ENCODE data around the gene DDX10. TPM values are rescaled to one million over a fixed set of nuclear protein-coding genes. Genes with fewer than 3 reads are reported as not detected.

The DDX10 gene
- total and polyA plus RNA-seq, 3 donors from 2014 or later: 25.7 to 64.4 (median 59.2) TPM

GRCh38 chr11:108847298-108847990 is 182.6 kb downstream of the DDX10 start:
- 72 to 80% methylated on average over 3 of the region's 3 CpGs for WGBS, 2 donors
- no peak for TF ChIP-seq POLR2A (IDR thresholded peaks at IDR 0.05)
- TF ChIP-seq, protein P1, sequence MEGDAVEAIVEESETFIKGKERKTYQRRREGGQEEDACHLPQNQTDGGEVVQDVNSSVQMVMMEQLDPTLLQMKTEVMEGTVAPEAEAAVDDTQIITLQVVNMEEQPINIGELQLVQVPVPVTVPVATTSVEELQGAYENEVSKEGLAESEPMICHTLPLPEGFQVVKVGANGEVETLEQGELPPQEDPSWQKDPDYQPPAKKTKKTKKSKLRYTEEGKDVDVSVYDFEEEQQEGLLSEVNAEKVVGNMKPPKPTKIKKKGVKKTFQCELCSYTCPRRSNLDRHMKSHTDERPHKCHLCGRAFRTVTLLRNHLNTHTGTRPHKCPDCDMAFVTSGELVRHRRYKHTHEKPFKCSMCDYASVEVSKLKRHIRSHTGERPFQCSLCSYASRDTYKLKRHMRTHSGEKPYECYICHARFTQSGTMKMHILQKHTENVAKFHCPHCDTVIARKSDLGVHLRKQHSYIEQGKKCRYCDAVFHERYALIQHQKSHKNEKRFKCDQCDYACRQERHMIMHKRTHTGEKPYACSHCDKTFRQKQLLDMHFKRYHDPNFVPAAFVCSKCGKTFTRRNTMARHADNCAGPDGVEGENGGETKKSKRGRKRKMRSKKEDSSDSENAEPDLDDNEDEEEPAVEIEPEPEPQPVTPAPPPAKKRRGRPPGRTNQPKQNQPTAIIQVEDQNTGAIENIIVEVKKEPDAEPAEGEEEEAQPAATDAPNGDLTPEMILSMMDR (IDR thresholded peaks at IDR 0.05): no peak
- intact Hi-C loops (cut with DNase I; ENCODE audit: low total_unique reads): no loop called here

GRCh38 chr11:108851781-108852180 is 186.9 kb downstream of the DDX10 start:
- Histone ChIP-seq H3K9me3 (no peaks in the 10 kb centered on the region), H3K27me3 (no peaks in the 10 kb centered on the region), H3K4me3 (no peak overlapping the region), H3K36me3 (ENCODE audit: low read depth, missing control alignments) (no peaks in the 10 kb centered on the region), H3K4me1 (peaks cover 3% of the 10 kb centered on the region), H3K27ac (no peak overlapping the region)
- intact Hi-C loops (cut with DNase I; ENCODE audit: low total_unique reads): no loop called here
- TF ChIP-seq POLR2A (IDR thresholded peaks at IDR 0.05): no peak
- TF ChIP-seq, protein P1 (IDR thresholded peaks at IDR 0.05): no peak
- DNase-seq: no peak

More at GRCh38 chr11:108847298-108847990, 182.6 kb downstream of the DDX10 start:
- Histone ChIP-seq H3K4me3 (no peak overlapping the region), H3K27ac (no peak overlapping the region), H3K4me1 (no peaks in the 10 kb centered on the region), H3K36me3 (ENCODE audit: low read depth, missing control alignments) (no peaks in the 10 kb centered on the region), H3K27me3 (no peaks in the 10 kb centered on the region), H3K9me3 (no peaks in the 10 kb centered on the region)
- DNase-seq: no peak

DNA sequence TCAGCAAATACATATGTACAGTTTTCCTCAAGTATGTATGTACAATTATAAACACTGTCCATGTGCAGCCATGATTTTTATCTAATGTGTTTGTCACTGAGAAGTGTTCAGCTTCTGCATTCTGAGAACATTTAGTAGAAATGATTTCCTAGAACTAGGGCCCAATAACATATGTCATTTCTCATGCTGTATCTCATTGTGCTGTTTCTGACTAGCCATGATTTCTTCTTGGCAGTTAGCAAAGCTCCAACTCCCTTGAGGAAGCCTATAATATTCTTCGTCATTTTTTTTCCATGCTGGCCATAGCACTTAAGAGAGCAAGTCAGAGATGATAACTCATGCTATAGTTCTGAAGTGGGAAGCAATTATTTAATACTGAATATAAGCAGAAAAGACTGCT is 187.8 kb downstream of the DDX10 start:
- DNase-seq: no peak
- H3K9me3 ChIP-seq: no peaks in the 10 kb centered on the region
- H3K36me3 ChIP-seq (ENCODE audit: low read depth, missing control alignments): no peaks in the 10 kb centered on the region
- peaks cover 3% of the 10 kb centered on the region for H3K4me1 ChIP-seq
- WGBS, 2 donors: 73 to 78% methylated on average over 1 of the region's 1 CpG
- TF ChIP-seq, protein P1 (IDR thresholded peaks at IDR 0.05): no peak
- TF ChIP-seq POLR2A (IDR thresholded peaks at IDR 0.05): no peak
- H3K27me3 ChIP-seq: no peaks in the 10 kb centered on the region
- H3K4me3 ChIP-seq: no peak overlapping the region
- intact Hi-C loops (cut with DNase I; ENCODE audit: low total_unique reads): no loop called here
- H3K27ac ChIP-seq: no peak overlapping the region

DNA sequence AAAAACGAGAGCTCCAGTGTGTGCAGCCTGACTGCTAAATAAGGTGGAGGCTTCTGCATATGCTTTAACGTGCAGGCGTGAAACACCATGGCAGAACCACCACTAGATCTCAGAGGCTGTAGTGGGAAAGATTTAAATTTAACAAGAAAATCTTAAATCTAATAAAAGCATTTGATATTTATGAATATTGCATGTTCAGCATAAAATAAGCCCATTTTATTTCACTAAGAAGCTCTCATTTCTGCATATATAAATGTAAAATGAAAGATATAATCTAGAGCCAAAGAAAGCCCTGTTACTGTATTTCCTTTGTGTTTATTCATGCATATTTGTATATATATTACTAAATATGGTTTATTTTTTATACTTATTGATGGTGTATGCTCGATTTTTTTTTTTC is 188.3 kb downstream of the DDX10 start:
- Histone ChIP-seq H3K4me1 (peaks cover 3% of the 10 kb centered on the region), H3K4me3 (no peak overlapping the region), H3K27ac (no peak overlapping the region), H3K36me3 (ENCODE audit: low read depth, missing control alignments) (no peaks in the 10 kb centered on the region), H3K27me3 (no peaks in the 10 kb centered on the region), H3K9me3 (no peaks in the 10 kb centered on the region)
- DNase-seq: no peak
- intact Hi-C loops (cut with DNase I; ENCODE audit: low total_unique reads): no loop called here
- TF ChIP-seq POLR2A (IDR thresholded peaks at IDR 0.05): no peak
- TF ChIP-seq, protein P1 (IDR thresholded peaks at IDR 0.05): no peak
- 86 to 93% methylated on average over 4 of the region's 4 CpGs for WGBS, 2 donors

GRCh38 chr11:108853864-108854263 is 189.0 kb downstream of the DDX10 start:
- no peak for DNase-seq
- WGBS, 2 donors: 33 to 36% methylated on average over 1 of the region's 1 CpG
- H3K4me3 ChIP-seq: no peak overlapping the region
- no peaks in the 10 kb centered on the region for H3K36me3 ChIP-seq (ENCODE audit: low read depth, missing control alignments)
- intact Hi-C loops (cut with DNase I; ENCODE audit: low total_unique reads): no loop called here
- H3K9me3 ChIP-seq: no peaks in the 10 kb centered on the region
- peaks cover 3% of the 10 kb centered on the region for H3K4me1 ChIP-seq
- no peak for TF ChIP-seq POLR2A (IDR thresholded peaks at IDR 0.05)
- TF ChIP-seq, protein P1 (IDR thresholded peaks at IDR 0.05): no peak
- H3K27me3 ChIP-seq: no peaks in the 10 kb centered on the region
- no peak overlapping the region for H3K27ac ChIP-seq

All from testis (tissue), 3 donors.